Measurements from ENCODE around the gene GLRX2. TPM values are rescaled to one million over a fixed set of nuclear protein-coding genes. Genes with fewer than 3 reads are reported as not detected.

The GLRX2 gene
- total RNA-seq, 1 donor from 2014 or later = 7.2 TPM

DNA sequence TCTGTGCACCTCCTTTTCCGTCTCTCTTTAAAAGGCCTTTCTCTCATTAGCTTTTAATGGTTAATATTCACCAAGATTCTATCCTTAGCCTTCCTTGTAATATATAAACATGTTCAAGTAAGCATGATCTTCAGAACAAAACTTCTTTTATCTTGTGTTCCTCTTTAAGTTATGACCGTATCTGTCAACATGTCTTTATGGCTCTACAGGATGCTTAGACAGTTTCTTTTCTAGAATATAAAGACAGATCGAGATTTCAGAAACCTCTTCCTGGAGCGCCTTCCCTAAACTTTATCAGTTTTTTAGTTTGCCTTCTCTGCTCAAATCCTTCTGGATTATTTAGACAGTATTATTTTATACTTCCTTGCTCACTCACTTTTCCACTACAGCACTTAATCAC, 38.6 kb downstream of the GLRX2 start:
- Mint-ChIP-seq H3K4me1 (ENCODE audit: low read depth, unreplicated experiment) (peaks cover 7% of the 10 kb centered on the region), H3K4me3 (ENCODE audit: unreplicated experiment) (no peak overlapping the region), H3K27ac (ENCODE audit: unreplicated experiment) (no peak overlapping the region), H3K36me3 (ENCODE audit: unreplicated experiment) (no peaks in the 10 kb centered on the region), H3K27me3 (ENCODE audit: unreplicated experiment) (no peaks in the 10 kb centered on the region), H3K9me3 (ENCODE audit: unreplicated experiment) (no peaks in the 10 kb centered on the region)
- TF ChIP-seq, protein P1, sequence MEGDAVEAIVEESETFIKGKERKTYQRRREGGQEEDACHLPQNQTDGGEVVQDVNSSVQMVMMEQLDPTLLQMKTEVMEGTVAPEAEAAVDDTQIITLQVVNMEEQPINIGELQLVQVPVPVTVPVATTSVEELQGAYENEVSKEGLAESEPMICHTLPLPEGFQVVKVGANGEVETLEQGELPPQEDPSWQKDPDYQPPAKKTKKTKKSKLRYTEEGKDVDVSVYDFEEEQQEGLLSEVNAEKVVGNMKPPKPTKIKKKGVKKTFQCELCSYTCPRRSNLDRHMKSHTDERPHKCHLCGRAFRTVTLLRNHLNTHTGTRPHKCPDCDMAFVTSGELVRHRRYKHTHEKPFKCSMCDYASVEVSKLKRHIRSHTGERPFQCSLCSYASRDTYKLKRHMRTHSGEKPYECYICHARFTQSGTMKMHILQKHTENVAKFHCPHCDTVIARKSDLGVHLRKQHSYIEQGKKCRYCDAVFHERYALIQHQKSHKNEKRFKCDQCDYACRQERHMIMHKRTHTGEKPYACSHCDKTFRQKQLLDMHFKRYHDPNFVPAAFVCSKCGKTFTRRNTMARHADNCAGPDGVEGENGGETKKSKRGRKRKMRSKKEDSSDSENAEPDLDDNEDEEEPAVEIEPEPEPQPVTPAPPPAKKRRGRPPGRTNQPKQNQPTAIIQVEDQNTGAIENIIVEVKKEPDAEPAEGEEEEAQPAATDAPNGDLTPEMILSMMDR (IDR thresholded peaks at IDR 0.05; ENCODE audit: partially characterized antibody, unreplicated experiment) = no peak
- no peak for DNase-seq

DNA sequence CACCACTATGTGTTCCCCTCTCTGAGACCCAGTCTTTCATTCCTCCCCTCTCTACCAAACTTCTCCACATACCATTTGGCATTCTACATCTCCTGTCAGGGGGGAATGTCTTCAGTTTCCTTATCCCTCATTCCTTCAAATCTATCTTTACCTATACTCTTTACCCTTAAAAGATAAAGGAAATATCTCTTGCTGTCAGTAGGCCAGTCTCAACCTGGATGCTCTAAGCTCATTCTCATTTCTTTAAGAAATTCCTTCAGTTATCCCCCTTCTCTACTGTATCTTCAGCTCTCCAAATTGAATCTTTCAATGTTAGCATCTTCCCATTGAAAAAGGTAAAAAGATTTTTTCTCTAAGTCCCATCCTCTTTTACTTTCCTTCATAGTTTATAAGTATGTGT, 39.3 kb downstream of the GLRX2 start:
- H3K4me1 Mint-ChIP-seq (ENCODE audit: low read depth, unreplicated experiment) = peaks cover 10% of the 10 kb centered on the region
- no peaks in the 10 kb centered on the region for H3K36me3 Mint-ChIP-seq (ENCODE audit: unreplicated experiment)
- TF ChIP-seq, protein P1 (IDR thresholded peaks at IDR 0.05; ENCODE audit: partially characterized antibody, unreplicated experiment) = no peak
- H3K27ac Mint-ChIP-seq (ENCODE audit: unreplicated experiment) = no peak overlapping the region
- no peak for DNase-seq
- no peaks in the 10 kb centered on the region for H3K9me3 Mint-ChIP-seq (ENCODE audit: unreplicated experiment)
- no peaks in the 10 kb centered on the region for H3K27me3 Mint-ChIP-seq (ENCODE audit: unreplicated experiment)
- no peak overlapping the region for H3K4me3 Mint-ChIP-seq (ENCODE audit: unreplicated experiment)

DNA sequence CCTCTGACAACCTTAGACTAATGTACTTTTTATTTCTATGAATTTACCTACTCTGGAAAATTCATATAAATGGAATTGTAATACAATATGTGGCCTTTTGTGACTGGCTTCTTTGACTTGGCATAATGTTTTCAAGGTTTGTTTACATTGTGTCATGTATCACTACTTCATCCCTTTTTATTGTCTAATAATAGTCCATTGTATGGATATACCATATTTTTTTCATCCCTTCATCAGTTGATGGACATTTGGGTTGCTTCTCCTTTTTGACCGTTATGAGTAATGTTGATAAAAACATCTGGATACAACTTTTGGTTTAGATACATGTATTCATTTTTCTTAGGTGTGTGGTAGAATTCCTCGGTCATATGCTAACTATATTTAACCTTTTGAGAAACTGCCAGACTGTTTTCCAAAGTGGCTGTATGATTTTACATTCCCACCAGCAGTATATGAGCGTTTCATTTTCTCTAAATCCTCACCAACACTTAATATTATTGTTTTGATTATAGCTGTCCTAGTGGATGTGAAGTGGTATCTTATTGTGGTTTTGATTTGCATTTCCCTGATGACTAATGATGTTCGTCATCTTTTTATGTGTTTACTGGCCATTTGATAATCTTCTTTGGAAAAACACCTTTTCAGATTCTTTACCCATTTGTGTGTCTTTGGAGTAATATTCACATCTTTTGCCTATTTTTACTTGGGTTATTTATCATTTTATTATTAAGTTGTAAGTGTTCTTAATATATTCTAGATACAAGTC, 42.3 kb downstream of the GLRX2 start:
- Mint-ChIP-seq H3K4me3 (ENCODE audit: unreplicated experiment) (peak overlapping the region; percentile 12), H3K27ac (ENCODE audit: unreplicated experiment) (no peak overlapping the region), H3K36me3 (ENCODE audit: unreplicated experiment) (peaks cover 4% of the 10 kb centered on the region), H3K4me1 (ENCODE audit: low read depth, unreplicated experiment) (peaks cover 10% of the 10 kb centered on the region), H3K9me3 (ENCODE audit: unreplicated experiment) (peaks cover 13% of the 10 kb centered on the region), H3K27me3 (ENCODE audit: unreplicated experiment) (peaks cover 17% of the 10 kb centered on the region)
- no peak for DNase-seq
- TF ChIP-seq, protein P1 (IDR thresholded peaks at IDR 0.05; ENCODE audit: partially characterized antibody, unreplicated experiment) = no peak

DNA sequence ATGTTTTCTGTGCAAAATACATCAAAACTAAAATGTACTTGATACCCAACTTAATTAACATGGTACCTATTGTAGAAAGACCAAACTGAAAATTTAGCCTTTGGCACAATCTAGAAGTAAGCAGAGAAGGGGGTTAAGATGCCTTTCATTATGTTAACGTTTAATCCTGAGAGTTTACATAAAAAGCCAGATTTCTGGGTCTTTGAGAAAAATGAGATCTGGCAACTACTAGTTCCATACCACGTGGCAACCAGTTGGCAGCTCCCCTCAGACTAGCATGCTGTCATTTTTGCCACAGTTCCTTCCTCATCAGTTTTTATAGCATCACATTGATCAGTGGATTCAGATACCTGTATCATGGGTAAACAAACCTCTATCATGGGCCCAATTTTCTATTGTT, 44.3 kb downstream of the GLRX2 start:
- H3K27ac Mint-ChIP-seq (ENCODE audit: unreplicated experiment) = peak overlapping the region; percentile 80
- H3K36me3 Mint-ChIP-seq (ENCODE audit: unreplicated experiment) = peaks cover 4% of the 10 kb centered on the region
- no peak for DNase-seq
- peaks cover 13% of the 10 kb centered on the region for H3K9me3 Mint-ChIP-seq (ENCODE audit: unreplicated experiment)
- peaks cover 14% of the 10 kb centered on the region for H3K4me1 Mint-ChIP-seq (ENCODE audit: low read depth, unreplicated experiment)
- TF ChIP-seq, protein P1 (IDR thresholded peaks at IDR 0.05; ENCODE audit: partially characterized antibody, unreplicated experiment) = no peak
- H3K4me3 Mint-ChIP-seq (ENCODE audit: unreplicated experiment) = peak overlapping the region; percentile 98
- H3K27me3 Mint-ChIP-seq (ENCODE audit: unreplicated experiment) = peaks cover 17% of the 10 kb centered on the region

DNA sequence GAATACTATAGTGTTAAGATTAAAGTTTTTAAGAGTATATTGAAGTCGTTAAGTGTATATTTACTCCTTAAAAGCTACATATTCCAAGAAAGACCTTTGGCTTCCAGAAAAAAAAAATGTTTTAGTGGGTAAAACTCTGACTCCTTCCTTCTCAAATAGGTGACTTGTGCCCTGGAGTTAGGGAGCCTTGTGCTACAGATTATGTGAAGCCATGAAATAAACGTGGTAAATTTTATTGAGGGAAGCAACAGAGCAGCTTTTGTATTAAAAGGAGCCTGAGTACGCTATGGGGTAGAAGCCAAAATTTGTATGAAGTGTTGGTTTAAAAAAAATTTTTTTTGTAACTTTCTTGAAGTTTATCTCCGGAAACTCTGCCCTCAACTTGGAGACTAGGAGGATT, 44.8 kb downstream of the GLRX2 start:
- Mint-ChIP-seq H3K4me1 (ENCODE audit: low read depth, unreplicated experiment) (peaks cover 14% of the 10 kb centered on the region), H3K36me3 (ENCODE audit: unreplicated experiment) (peaks cover 4% of the 10 kb centered on the region), H3K27ac (ENCODE audit: unreplicated experiment) (peak overlapping the region; percentile 83), H3K9me3 (ENCODE audit: unreplicated experiment) (peaks cover 13% of the 10 kb centered on the region), H3K4me3 (ENCODE audit: unreplicated experiment) (peak overlapping the region; percentile 98), H3K27me3 (ENCODE audit: unreplicated experiment) (peaks cover 17% of the 10 kb centered on the region)
- no peak for DNase-seq
- TF ChIP-seq, protein P1 (IDR thresholded peaks at IDR 0.05; ENCODE audit: partially characterized antibody, unreplicated experiment) = no peak

Measured in glutamatergic neuron (in vitro differentiated cells).